ENCODE measurements around the gene IKZF3. TPM values are rescaled to one million over a fixed set of nuclear protein-coding genes. Genes with fewer than 3 reads are reported as not detected.

IKZF3 gene
- total and polyA plus RNA-seq, 2 donors from 2014 or later, result 0.09 to 10.2 TPM

DNA sequence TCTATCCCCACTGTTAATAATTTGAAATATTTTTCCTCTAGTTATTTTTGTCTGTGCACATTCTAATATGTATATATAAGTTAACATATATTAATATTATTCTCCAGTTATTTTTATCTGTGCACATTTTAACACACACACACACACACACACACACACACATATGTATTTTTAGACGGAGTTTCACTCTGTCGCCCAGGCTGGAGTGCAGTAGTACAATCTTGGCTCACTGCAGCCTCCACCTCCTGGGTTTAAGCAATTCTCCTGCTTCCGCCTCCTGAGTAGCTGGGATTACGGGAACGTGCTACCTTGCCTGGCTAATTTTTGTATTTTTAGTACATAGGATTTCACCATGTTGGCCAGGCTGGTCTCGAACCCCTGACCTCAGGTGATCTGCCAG is 146.5 kb downstream of the IKZF3 start:
- TF ChIP-seq, protein P1, sequence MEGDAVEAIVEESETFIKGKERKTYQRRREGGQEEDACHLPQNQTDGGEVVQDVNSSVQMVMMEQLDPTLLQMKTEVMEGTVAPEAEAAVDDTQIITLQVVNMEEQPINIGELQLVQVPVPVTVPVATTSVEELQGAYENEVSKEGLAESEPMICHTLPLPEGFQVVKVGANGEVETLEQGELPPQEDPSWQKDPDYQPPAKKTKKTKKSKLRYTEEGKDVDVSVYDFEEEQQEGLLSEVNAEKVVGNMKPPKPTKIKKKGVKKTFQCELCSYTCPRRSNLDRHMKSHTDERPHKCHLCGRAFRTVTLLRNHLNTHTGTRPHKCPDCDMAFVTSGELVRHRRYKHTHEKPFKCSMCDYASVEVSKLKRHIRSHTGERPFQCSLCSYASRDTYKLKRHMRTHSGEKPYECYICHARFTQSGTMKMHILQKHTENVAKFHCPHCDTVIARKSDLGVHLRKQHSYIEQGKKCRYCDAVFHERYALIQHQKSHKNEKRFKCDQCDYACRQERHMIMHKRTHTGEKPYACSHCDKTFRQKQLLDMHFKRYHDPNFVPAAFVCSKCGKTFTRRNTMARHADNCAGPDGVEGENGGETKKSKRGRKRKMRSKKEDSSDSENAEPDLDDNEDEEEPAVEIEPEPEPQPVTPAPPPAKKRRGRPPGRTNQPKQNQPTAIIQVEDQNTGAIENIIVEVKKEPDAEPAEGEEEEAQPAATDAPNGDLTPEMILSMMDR (IDR thresholded peaks at IDR 0.05; ENCODE audit: borderline replicate concordance, extremely low read depth, insufficient read depth), result no peak
- no peak overlapping the region for H3K4me3 ChIP-seq (ENCODE audit: low read length in 3 of 3)
- H3K9ac ChIP-seq (ENCODE audit: low read length in 3 of 3), result no peak overlapping the region
- H3K27ac ChIP-seq (ENCODE audit: low read depth in 2 of 2, low read length in 2 of 2), result no peak overlapping the region
- FAIRE-seq (no peak), DNase-seq (peak in 1 of 5 donors; percentile 6)
- peaks cover 0 to 10% (median 0%) of the 10 kb centered on the region in 3 donors for H3K4me1 ChIP-seq (ENCODE audit: control insufficient read depth in 2 of 3, insufficient read depth in 2 of 3, low read depth in 1 of 3, low read length in 3 of 3)
- intact Hi-C loops (cut with DNase I), result no loop called here
- H3K36me3 ChIP-seq (ENCODE audit: control insufficient read depth in 2 of 3, insufficient read depth in 3 of 3, low read length in 3 of 3), result peaks cover 2 to 60% (median 11%) of the 10 kb centered on the region in 3 donors
- H3K27me3 ChIP-seq (ENCODE audit: control insufficient read depth, insufficient read depth, low read length), result no peaks in the 10 kb centered on the region
- H3K9me3 ChIP-seq (ENCODE audit: control insufficient read depth in 2 of 3, insufficient read depth in 1 of 3, low read length in 3 of 3), result no peaks in the 10 kb centered on the region

DNA sequence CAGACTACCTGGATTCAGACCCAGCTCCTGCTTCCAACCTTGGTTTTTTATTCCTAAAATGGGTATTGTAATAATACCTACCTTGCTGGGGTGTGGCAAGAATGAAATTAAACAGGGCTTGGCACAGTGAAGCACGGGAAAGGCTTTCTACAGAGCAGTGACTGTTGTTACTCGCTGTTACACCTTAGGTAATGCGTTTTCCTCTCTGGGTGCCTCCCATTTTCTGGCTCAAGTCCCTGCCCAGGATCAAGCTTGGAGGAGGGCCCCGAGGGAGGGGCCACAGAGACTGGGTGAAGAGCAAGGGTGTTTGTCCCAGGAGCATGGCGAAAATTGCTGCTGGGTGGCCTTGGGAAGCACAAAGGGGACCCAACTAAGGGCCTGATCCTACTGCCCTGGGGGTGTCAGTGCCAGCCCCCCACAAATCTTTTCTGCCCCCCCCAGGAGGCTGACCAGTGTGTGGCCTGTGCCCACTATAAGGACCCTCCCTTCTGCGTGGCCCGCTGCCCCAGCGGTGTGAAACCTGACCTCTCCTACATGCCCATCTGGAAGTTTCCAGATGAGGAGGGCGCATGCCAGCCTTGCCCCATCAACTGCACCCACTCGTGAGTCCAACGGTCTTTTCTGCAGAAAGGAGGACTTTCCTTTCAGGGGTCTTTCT is 147.1 kb downstream of the IKZF3 start:
- H3K36me3 ChIP-seq (ENCODE audit: control insufficient read depth in 2 of 3, insufficient read depth in 3 of 3, low read length in 3 of 3), result peaks cover 2 to 61% (median 16%) of the 10 kb centered on the region in 3 donors
- DNase-seq (peak in 1 of 5 donors; percentile 58), FAIRE-seq (no peak)
- no peak overlapping the region for H3K27ac ChIP-seq (ENCODE audit: low read depth in 2 of 2, low read length in 2 of 2)
- TF ChIP-seq, protein P1 (IDR thresholded peaks at IDR 0.05; ENCODE audit: borderline replicate concordance, extremely low read depth, insufficient read depth), result no peak
- H3K27me3 ChIP-seq (ENCODE audit: control insufficient read depth, insufficient read depth, low read length), result no peaks in the 10 kb centered on the region
- intact Hi-C loops (cut with DNase I), result no loop called here
- H3K9ac ChIP-seq (ENCODE audit: low read length in 3 of 3), result no peak overlapping the region
- H3K4me1 ChIP-seq (ENCODE audit: control insufficient read depth in 2 of 3, insufficient read depth in 2 of 3, low read depth in 1 of 3, low read length in 3 of 3), result peaks cover 0 to 10% (median 0%) of the 10 kb centered on the region in 3 donors
- no peak overlapping the region for H3K4me3 ChIP-seq (ENCODE audit: low read length in 3 of 3)
- H3K9me3 ChIP-seq (ENCODE audit: control insufficient read depth in 2 of 3, insufficient read depth in 1 of 3, low read length in 3 of 3), result no peaks in the 10 kb centered on the region

DNA sequence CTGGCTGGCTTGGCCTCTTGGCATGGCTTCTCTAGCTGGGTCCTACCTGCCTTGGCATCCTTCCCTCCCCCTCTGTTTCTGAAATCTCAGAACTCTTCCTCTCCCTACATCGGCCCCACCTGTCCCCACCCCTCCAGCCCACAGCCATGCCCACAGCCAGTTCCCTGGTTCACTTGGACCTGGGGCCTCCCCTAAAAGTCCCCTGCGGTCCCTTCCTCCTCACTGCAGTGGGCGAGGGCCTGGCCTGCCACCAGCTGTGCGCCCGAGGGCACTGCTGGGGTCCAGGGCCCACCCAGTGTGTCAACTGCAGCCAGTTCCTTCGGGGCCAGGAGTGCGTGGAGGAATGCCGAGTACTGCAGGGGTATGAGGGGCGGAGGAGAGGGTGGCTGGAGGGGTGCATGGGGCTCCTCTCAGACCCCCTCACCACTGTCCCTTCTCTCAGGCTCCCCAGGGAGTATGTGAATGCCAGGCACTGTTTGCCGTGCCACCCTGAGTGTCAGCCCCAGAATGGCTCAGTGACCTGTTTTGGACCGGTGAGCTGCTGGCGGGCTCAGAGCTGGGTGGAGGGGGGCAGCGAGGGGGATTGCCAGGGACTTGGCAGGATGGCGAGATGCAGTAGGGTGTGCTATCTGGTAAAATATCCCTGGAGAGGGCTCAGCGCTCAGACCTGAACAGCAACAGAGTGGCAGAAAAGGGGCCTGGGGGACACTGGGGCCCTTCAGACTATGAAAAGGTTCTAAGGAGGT is 147.9 kb downstream of the IKZF3 start:
- FAIRE-seq (no peak), DNase-seq (peak in 1 of 5 donors; percentile 73)
- TF ChIP-seq, protein P1 (IDR thresholded peaks at IDR 0.05; ENCODE audit: borderline replicate concordance, extremely low read depth, insufficient read depth), result no peak
- no peaks in the 10 kb centered on the region for H3K27me3 ChIP-seq (ENCODE audit: control insufficient read depth, insufficient read depth, low read length)
- H3K36me3 ChIP-seq (ENCODE audit: control insufficient read depth in 2 of 3, insufficient read depth in 3 of 3, low read length in 3 of 3), result peaks cover 2 to 65% (median 21%) of the 10 kb centered on the region in 3 donors
- H3K4me3 ChIP-seq (ENCODE audit: low read length in 3 of 3), result no peak overlapping the region
- no peak overlapping the region for H3K9ac ChIP-seq (ENCODE audit: low read length in 3 of 3)
- intact Hi-C loops (cut with DNase I), result no loop called here
- peak overlapping the region in 1 of 2 donors; percentile 49 for H3K27ac ChIP-seq (ENCODE audit: low read depth in 2 of 2, low read length in 2 of 2)
- peaks cover 0 to 10% (median 0%) of the 10 kb centered on the region in 3 donors for H3K4me1 ChIP-seq (ENCODE audit: control insufficient read depth in 2 of 3, insufficient read depth in 2 of 3, low read depth in 1 of 3, low read length in 3 of 3)
- no peaks in the 10 kb centered on the region for H3K9me3 ChIP-seq (ENCODE audit: control insufficient read depth in 2 of 3, insufficient read depth in 1 of 3, low read length in 3 of 3)

All from kidney (tissue), 14 donors.